HepG2 (cell line): Measurements from ENCODE around the gene CDK15. TPM values are rescaled to one million over a fixed set of nuclear protein-coding genes. Genes with fewer than 3 reads are reported as not detected.

ENCODE experiments used
- ATAC-seq: fragments of 200-7000 bp; cut with Tn5 transposase; 3 replicates; pipeline ENCODE4 v1.9.1; 2020; ENCODE audit warnings: mild to moderate bottlenecking, moderate library complexity
- BruUV-seq: library from RNA; stranded (reverse); fragments of 400-500 nt; replicated peaks from 2 replicates; lab custom pipeline; 2021; lab: Mats Ljungman, UMichigan
- CTCF ChIA-PET: fragments of 300-600 bp; formaldehyde crosslinking; extraction: SDS; loops from one replicate; lab custom pipeline; 2021; ENCODE audit warnings: low total read pairs, inconsistent platforms, low intra/inter-chr PET ratio; lab: Yijun Ruan, JAX
- POLR2A ChIA-PET: fragments of 350-600 bp; sonication (Branson Sonifier 250); formaldehyde crosslinking; loops from one replicate; lab custom pipeline; 2020; ENCODE audit warnings: antibody characterized with exemption, inconsistent platforms; lab: Yijun Ruan, JAX
- DNase-seq: peaks from one replicate; pipeline ENCODE4 v3.0.0-alpha.2; 2015; ENCODE audit warnings: low spot score
- FAIRE-seq: peaks from 3 replicates; lab custom pipeline; 2011; peaks lifted over from hg19 to GRCh38; lab: Jason Lieb, UNC
- H2AFZ ChIP-seq: one replicate; pipeline ENCODE4 v1.6.1; 2011; ENCODE audit warnings: low read length, inconsistent platforms
- H3K27ac ChIP-seq: fragments of 300-600 bp; 3 replicates; pipeline ENCODE4 v1.8.0; 2011; ENCODE audit warnings: mixed run types, mild to moderate bottlenecking, mixed read lengths, low read length, inconsistent platforms; ENCODE audit not compliant: insufficient read depth; ENCODE audit errors: extremely low read length
- H3K27me3 ChIP-seq, 2 experiments: fragments of 200-600 bp in 1 of 2; 2 replicates in 1 of 2; 3 replicates in 1 of 2; pipeline versions ENCODE4 v1.6.0 to v1.8.0; 2011; ENCODE audit warnings: low read length in 2 of 2, mild to moderate bottlenecking in 2 of 2, moderate library complexity in 2 of 2, inconsistent platforms in 1 of 2; ENCODE audit not compliant: insufficient read depth in 2 of 2, control insufficient read depth in 1 of 2
- H3K36me3 ChIP-seq, 2 experiments: fragments of 200-600 bp in 1 of 2; replicated peaks in 1 of 2; 2 replicates in 1 of 2; 3 replicates in 1 of 2; pipeline versions ENCODE4 v1.5.1 to v1.8.0; 2011; ENCODE audit warnings: low read length in 2 of 2, inconsistent platforms in 1 of 2; ENCODE audit not compliant: insufficient read depth in 2 of 2, control insufficient read depth in 1 of 2
- H3K4me1 ChIP-seq: 2 replicates; pipeline ENCODE4 v1.5.1; 2012; ENCODE audit warnings: low read length, inconsistent platforms; ENCODE audit not compliant: insufficient read depth
- H3K4me2 ChIP-seq: 2 replicates; pipeline ENCODE4 v1.6.0; 2011; ENCODE audit warnings: low read depth, low read length, inconsistent platforms
- H3K4me3 ChIP-seq, 3 experiments: fragments of 200-600 bp in 1 of 3; sonication (generic), shearing (Covaris generic) in 1 of 3; replicated peaks in 1 of 3; 2 replicates each; pipeline ENCODE4 v1.5.1; 2011 to 2016; ENCODE audit warnings: low read length in 3 of 3, inconsistent platforms in 2 of 3, low read depth in 2 of 3, mild to moderate bottlenecking in 2 of 3, control low read depth in 1 of 3, mixed read lengths in 1 of 3; ENCODE audit not compliant: insufficient read depth in 1 of 3
- H3K79me2 ChIP-seq: one replicate; pipeline ENCODE4 v1.6.1; 2011; ENCODE audit warnings: low read length, inconsistent platforms; ENCODE audit not compliant: insufficient read depth
- H3K9ac ChIP-seq: 2 replicates; pipeline ENCODE4 v1.6.0; 2011; ENCODE audit warnings: mild to moderate bottlenecking, low read depth, low read length, inconsistent platforms; ENCODE audit not compliant: insufficient read depth
- H3K9me3 ChIP-seq: 2 replicates; pipeline ENCODE4 v1.5.1; 2012; ENCODE audit warnings: mild to moderate bottlenecking, low read length
- H4K20me1 ChIP-seq: 2 replicates; pipeline ENCODE4 v1.6.0; 2011; ENCODE audit warnings: inconsistent platforms, mild to moderate bottlenecking, low read length, moderate library complexity; ENCODE audit not compliant: insufficient read depth
- DMAP1 ChIP-seq: IDR thresholded peaks from 2 replicates; pipeline ENCODE4 v1.6.1; 2016
- JDP2 ChIP-seq: sonication (generic); formaldehyde crosslinking; IDR thresholded peaks from 2 replicates; pipeline ENCODE4 v1.8.1; 2022; ENCODE audit warnings: missing genetic modification reagents, borderline replicate concordance
- NR2F2 ChIP-seq: IDR thresholded peaks from 2 replicates; pipeline ENCODE4 v1.6.1; 2012; ENCODE audit warnings: low read depth, inconsistent platforms, borderline replicate concordance
- POLR2A ChIP-seq, 2 experiments: IDR thresholded peaks; 2 replicates each; pipeline ENCODE4 v1.6.1; 2011; ENCODE audit warnings: low read depth in 2 of 2, low read length in 2 of 2, mild to moderate bottlenecking in 1 of 2, moderate library complexity in 1 of 2; ENCODE audit not compliant: insufficient read depth in 1 of 2
- RORA ChIP-seq: sonication (generic); formaldehyde crosslinking; IDR thresholded peaks from 2 replicates; pipeline ENCODE4 v1.5.0; 2020; ENCODE audit warnings: mild to moderate bottlenecking, missing genetic modification reagents, moderate library complexity
- SSRP1 ChIP-seq: IDR thresholded peaks from 2 replicates; pipeline ENCODE4 v1.6.1; 2016; ENCODE audit warnings: control low read depth
- ZBTB42 ChIP-seq: sonication (generic); formaldehyde crosslinking; IDR thresholded peaks from 2 replicates; pipeline ENCODE4 v1.5.0; 2020; ENCODE audit warnings: mild to moderate bottlenecking, missing genetic modification reagents
- ZFP1 ChIP-seq: IDR thresholded peaks from 2 replicates; pipeline ENCODE4 v1.6.1; 2016
- ZNF737 ChIP-seq: sonication (generic); formaldehyde crosslinking; IDR thresholded peaks from 2 replicates; pipeline ENCODE4 v1.5.0; 2020; ENCODE audit warnings: missing genetic modification reagents, mild to moderate bottlenecking, borderline replicate concordance
- ZNF777 ChIP-seq: sonication (generic); formaldehyde crosslinking; IDR thresholded peaks from 2 replicates; pipeline ENCODE4 v1.4.0; 2020; ENCODE audit warnings: missing genetic modification reagents
- ZSCAN29 ChIP-seq: sonication (generic); formaldehyde crosslinking; conservative IDR thresholded peaks from 2 replicates; pipeline ENCODE4 v1.4.0; 2020; ENCODE audit warnings: mild to moderate bottlenecking, missing genetic modification reagents
- WGBS: methylation state at CpG from one replicate; pipeline ENCODE4 v1.1.6; 2017; ENCODE audit warnings: low lambda C conversion rate; 5-methylcytosine and 5-hydroxymethylcytosine counted together
- in situ Hi-C: cut with HindIII; loops from 2 replicates; pipeline ENCODE4 v1.10.0; 2017; ENCODE audit warnings: low pct_unique_long_range_greater_than_20kb; ENCODE audit not compliant: extremely low pct_ligation_motif_present
- intact Hi-C: fragments of 100-400 bp; cut with micrococcal nuclease; formaldehyde crosslinking; loops from one replicate; pipeline ENCODE4 v1.10.0; 2022; ENCODE audit not compliant: unreplicated experiment
- polyA plus RNA-seq, 8 experiments: library from polyadenylated mRNA; depleted of rRNA in 3 of 8; stranded (reverse) in 7 of 8; unstranded in 1 of 8; fragments of >200 nt; fragmentation: Illumina TruSeq in 4 of 8; extraction: Trizol in 4 of 8; gene quantifications; 2 replicates each; pipeline versions ENCODE4 v1.2.1 to v1.2.3, GENCODE V29; 2011 to 2016; ENCODE audit warnings: low read depth in 4 of 8, missing spikeins in 1 of 8, mixed read lengths in 1 of 8; ENCODE audit not compliant: insufficient read depth in 1 of 8
- total RNA-seq, 5 experiments: library from RNA; depleted of rRNA; stranded (reverse); fragments of >200 nt; fragmentation: Illumina TruSeq; extraction: Trizol; gene quantifications; 2 replicates each; pipeline ENCODE4 v1.2.3, GENCODE V29; 2016; ENCODE audit warnings: low read depth in 1 of 5
- TF ChIP-seq, protein P1 (sequence below): sonication (generic); formaldehyde crosslinking; IDR thresholded peaks from 2 replicates; pipeline ENCODE4 v1.5.0; 2020; ENCODE audit warnings: missing genetic modification reagents
- TF ChIP-seq, protein P2 (sequence below): sonication (generic); formaldehyde crosslinking; IDR thresholded peaks from 2 replicates; pipeline ENCODE4 v1.4.0; 2020; ENCODE audit warnings: mild to moderate bottlenecking, missing genetic modification reagents
- TF ChIP-seq, protein P3 (sequence below): sonication (generic); formaldehyde crosslinking; IDR thresholded peaks from 2 replicates; pipeline ENCODE4 v1.5.0; 2020; ENCODE audit warnings: mild to moderate bottlenecking, missing genetic modification reagents, borderline replicate concordance

Gene CDK15
- total and polyA plus RNA-seq, 2 of the 13 experiments (the other 11 are each of a cell fraction or from before 2014, with no cell fraction given), result not detected

DNA sequence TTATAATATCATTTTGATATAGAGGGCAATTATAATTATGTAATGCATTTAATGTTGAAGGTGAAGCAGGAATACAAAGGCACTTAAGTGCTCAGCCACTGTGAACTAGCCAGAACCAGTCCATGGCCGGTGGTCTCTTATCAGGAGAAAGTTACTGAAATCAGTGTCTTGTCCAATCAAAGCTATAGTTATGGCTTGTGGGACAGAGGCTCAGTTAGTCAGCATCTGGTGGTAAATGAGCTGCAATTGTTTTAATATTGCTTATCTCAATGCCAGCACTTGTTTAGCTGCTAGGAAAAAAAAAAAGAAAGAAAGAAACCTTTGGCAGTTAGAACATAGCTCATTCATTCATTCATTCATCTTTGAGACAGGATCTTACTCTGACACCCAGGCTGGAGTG lies 21.8 kb upstream of the CDK15 start:
- ATAC-seq, result no peak
- FAIRE-seq, result no peak
- CTCF ChIA-PET, result no interaction called here
- Histone ChIP-seq H3K36me3 (no peaks in the 10 kb centered on the region), H3K9ac (no peak overlapping the region), H2AFZ (no peak overlapping the region), H3K4me3 (no peak overlapping the region), H3K4me1 (peaks cover 16% of the 10 kb centered on the region), H3K9me3 (no peaks in the 10 kb centered on the region), H3K79me2 (peaks cover 7% of the 10 kb centered on the region), H3K4me2 (no peak overlapping the region), H3K27ac (no peak overlapping the region), H4K20me1 (no peaks in the 10 kb centered on the region), H3K27me3 (peaks cover 0 to 2% of the 10 kb centered on the region in 2 experiments; a peak in 2 of 5 replicates)
- 17% methylated on average over 1 of the region's 1 CpG for WGBS
- in situ Hi-C loops (no loop called here), intact Hi-C loops (loop anchor here (10.0 kb wide), 1 partner anchor 550 kb away; no protein-coding TSS in a partner anchor)
- no TSS peak for BruUV-seq
- TF ChIP-seq ZNF737 (CRISPR knock-in tag), result no peak
- TF ChIP-seq, protein P1, sequence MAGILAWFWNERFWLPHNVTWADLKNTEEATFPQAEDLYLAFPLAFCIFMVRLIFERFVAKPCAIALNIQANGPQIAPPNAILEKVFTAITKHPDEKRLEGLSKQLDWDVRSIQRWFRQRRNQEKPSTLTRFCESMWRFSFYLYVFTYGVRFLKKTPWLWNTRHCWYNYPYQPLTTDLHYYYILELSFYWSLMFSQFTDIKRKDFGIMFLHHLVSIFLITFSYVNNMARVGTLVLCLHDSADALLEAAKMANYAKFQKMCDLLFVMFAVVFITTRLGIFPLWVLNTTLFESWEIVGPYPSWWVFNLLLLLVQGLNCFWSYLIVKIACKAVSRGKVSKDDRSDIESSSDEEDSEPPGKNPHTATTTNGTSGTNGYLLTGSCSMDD (CRISPR knock-in tag), result no peak
- no peak for TF ChIP-seq RORA (CRISPR knock-in tag)
- TF ChIP-seq ZSCAN29 (CRISPR knock-in tag), result no peak
- TF ChIP-seq, protein P2, sequence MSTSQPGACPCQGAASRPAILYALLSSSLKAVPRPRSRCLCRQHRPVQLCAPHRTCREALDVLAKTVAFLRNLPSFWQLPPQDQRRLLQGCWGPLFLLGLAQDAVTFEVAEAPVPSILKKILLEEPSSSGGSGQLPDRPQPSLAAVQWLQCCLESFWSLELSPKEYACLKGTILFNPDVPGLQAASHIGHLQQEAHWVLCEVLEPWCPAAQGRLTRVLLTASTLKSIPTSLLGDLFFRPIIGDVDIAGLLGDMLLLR (CRISPR knock-in tag), result no peak
- TF ChIP-seq ZFP1 (CRISPR knock-in tag), result no peak
- TF ChIP-seq DMAP1 (CRISPR knock-in tag), result no peak
- TF ChIP-seq SSRP1 (CRISPR knock-in tag), result no peak
- TF ChIP-seq, protein P3, sequence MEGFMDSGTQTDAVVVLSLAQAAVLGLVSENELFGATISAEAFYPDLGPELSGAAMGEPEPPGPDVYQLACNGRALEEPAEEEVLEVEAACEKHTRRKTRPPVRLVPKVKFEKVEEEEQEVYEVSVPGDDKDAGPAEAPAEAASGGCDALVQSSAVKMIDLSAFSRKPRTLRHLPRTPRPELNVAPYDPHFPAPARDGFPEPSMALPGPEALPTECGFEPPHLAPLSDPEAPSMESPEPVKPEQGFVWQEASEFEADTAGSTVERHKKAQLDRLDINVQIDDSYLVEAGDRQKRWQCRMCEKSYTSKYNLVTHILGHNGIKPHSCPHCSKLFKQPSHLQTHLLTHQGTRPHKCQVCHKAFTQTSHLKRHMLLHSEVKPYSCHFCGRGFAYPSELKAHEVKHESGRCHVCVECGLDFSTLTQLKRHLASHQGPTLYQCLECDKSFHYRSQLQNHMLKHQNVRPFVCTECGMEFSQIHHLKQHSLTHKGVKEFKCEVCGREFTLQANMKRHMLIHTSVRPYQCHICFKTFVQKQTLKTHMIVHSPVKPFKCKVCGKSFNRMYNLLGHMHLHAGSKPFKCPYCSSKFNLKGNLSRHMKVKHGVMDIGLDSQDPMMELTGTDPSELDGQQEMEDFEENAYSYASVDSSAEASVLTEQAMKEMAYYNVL (CRISPR knock-in tag), result no peak
- no peak for TF ChIP-seq POLR2A (IDR thresholded peaks at IDR 0.05; ENCODE audit: insufficient read depth in 1 of 2, low read depth in 2 of 2, low read length in 2 of 2)
- no peak for TF ChIP-seq NR2F2
- TF ChIP-seq ZNF777 (CRISPR knock-in tag), result no peak
- no peak for TF ChIP-seq JDP2 (CRISPR knock-in tag)
- no peak for TF ChIP-seq ZBTB42 (CRISPR knock-in tag)
- DNase-seq, result no peak
- POLR2A ChIA-PET, result no interaction called here
